ENCODE results near the gene ROPN1B. TPM values are rescaled to one million over a fixed set of nuclear protein-coding genes. Genes with fewer than 3 reads are reported as not detected.
A peak's percentile ranks its signal among the peaks of the same experiment; 100 is the strongest.
"Not testable (repeated sequence)": the region's sequence is repeated elsewhere in the genome, so short reads cannot be mapped to it uniquely, and the experiment has no call there.

The ROPN1B gene
- total and polyA plus RNA-seq, 2 donors = 0.21 TPM; not detected in 1

DNA sequence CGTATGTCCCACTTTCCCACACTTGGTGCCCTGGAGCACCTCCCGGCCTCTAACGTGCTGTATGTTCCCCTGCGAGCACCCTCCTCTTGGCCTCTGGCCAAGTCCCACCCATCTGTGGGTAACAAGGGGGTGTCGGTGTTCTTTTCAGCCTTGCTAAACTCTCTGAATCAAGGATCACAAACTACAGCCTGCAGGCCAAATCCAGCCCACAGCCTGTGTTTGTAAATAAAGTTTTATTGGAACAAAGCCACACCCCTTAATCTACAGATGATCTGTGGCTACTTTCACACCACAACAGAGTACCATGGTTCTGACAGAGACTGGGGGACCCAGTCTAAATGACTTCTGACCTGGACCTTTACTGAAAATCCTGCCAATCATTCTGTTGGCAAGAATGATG lies 39.2 kb upstream of the ROPN1B start:
- 68% methylated on average over 5 of the region's 5 CpGs for WGBS

DNA sequence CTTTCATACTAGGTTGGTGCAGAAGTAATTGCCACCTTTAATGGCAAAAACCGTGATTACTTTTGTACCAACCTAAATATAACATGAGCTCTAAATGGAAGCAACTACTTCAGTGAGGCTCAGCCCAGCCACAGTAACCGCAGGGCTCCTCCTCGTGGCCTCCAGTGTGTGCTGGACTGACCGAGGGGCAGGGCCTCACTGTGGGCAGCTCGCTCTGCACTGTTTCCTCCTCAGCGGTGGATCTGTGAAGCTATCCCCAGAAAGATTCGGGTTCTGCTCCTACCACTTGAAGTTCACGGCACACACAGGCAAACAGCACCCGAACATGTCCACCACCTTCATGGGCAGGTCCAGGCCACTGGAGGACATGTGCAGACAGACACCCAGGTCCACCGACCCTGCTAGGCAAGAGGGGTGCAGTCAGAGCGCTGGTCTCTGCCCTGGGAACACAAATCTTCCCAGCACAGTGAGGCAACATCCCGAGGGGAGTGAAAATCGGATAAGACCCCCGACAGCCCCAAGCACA lies 37.6 kb upstream of the ROPN1B start:
- H3K27ac ChIP-seq (ENCODE audit: low read depth in 1 of 2, low read length in 1 of 2); H3K27me3 ChIP-seq (ENCODE audit: control insufficient read depth in 2 of 2, insufficient read depth in 1 of 2, low read length in 1 of 2); H3K36me3 ChIP-seq (ENCODE audit: control insufficient read depth in 2 of 2, insufficient read depth in 2 of 2, low read length in 1 of 2); DNase-seq (ENCODE audit: low read depth in 6 of 9, low spot score in 9 of 9); H3K4me1 ChIP-seq (ENCODE audit: control insufficient read depth in 2 of 2, insufficient read depth in 2 of 2, low read length in 2 of 2); H3K9me3 ChIP-seq (ENCODE audit: control insufficient read depth in 2 of 2, insufficient read depth in 1 of 2, low read length in 1 of 2); H3K4me3 ChIP-seq (ENCODE audit: low read length in 2 of 2): not testable (repeated sequence)
- WGBS = 70% methylated on average over 11 of the region's 14 CpGs

More for the DNA sequence above, 39.2 kb upstream of the ROPN1B start:
- not testable (repeated sequence) for H3K27ac ChIP-seq (ENCODE audit: low read depth in 1 of 2, low read length in 1 of 2); H3K4me3 ChIP-seq (ENCODE audit: low read length in 2 of 2); H3K9me3 ChIP-seq (ENCODE audit: control insufficient read depth in 2 of 2, insufficient read depth in 1 of 2, low read length in 1 of 2); DNase-seq (ENCODE audit: low read depth in 6 of 9, low spot score in 9 of 9); H3K27me3 ChIP-seq (ENCODE audit: control insufficient read depth in 2 of 2, insufficient read depth in 1 of 2, low read length in 1 of 2); H3K4me1 ChIP-seq (ENCODE audit: control insufficient read depth in 2 of 2, insufficient read depth in 2 of 2, low read length in 2 of 2); H3K36me3 ChIP-seq (ENCODE audit: control insufficient read depth in 2 of 2, insufficient read depth in 2 of 2, low read length in 1 of 2)

DNA sequence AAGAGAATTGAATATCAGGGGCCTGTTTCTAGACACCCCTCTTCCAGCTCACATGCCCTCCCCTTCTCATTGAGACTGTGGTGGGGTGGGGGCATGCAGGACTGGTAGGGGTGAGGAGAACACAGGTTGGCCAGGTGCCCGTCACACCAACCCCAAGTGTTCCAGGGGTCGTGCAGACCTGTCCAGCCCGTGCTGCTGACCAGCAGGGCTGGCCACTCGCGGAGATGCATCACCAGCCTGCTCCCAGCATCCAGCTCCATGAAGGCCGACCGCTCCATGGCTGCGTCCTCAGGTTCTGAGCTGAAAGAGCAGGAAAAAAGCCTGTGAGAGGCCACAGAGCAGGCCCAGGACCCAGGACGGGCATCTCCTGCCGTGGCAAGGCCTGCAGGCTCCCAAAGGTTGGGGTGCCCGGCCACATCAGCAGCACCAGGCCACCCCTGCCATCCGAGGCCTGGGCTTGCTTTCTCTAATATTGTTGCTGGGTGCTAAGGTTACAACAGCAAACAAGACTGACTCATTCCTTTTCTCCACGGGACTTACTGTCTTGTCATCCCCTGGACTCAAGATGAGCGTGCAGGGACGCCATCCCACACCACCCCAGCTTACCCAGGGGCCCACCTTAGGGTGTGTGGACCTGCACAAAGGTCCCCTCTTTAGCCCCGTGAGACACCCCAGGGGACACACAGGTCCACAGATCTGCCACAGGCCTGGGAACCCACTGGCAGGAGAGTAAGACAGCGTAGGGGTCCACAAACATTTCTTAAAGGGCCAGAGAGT lies 35.4 kb upstream of the ROPN1B start:
- not testable (repeated sequence) for DNase-seq (ENCODE audit: low read depth in 6 of 9, low spot score in 9 of 9); H3K36me3 ChIP-seq (ENCODE audit: control insufficient read depth in 2 of 2, insufficient read depth in 2 of 2, low read length in 1 of 2); H3K27me3 ChIP-seq (ENCODE audit: control insufficient read depth in 2 of 2, insufficient read depth in 1 of 2, low read length in 1 of 2); H3K9me3 ChIP-seq (ENCODE audit: control insufficient read depth in 2 of 2, insufficient read depth in 1 of 2, low read length in 1 of 2); H3K4me1 ChIP-seq (ENCODE audit: control insufficient read depth in 2 of 2, insufficient read depth in 2 of 2, low read length in 2 of 2); H3K27ac ChIP-seq (ENCODE audit: low read depth in 1 of 2, low read length in 1 of 2); H3K4me3 ChIP-seq (ENCODE audit: low read length in 2 of 2)
- 95% methylated on average over 13 of the region's 17 CpGs for WGBS

DNA sequence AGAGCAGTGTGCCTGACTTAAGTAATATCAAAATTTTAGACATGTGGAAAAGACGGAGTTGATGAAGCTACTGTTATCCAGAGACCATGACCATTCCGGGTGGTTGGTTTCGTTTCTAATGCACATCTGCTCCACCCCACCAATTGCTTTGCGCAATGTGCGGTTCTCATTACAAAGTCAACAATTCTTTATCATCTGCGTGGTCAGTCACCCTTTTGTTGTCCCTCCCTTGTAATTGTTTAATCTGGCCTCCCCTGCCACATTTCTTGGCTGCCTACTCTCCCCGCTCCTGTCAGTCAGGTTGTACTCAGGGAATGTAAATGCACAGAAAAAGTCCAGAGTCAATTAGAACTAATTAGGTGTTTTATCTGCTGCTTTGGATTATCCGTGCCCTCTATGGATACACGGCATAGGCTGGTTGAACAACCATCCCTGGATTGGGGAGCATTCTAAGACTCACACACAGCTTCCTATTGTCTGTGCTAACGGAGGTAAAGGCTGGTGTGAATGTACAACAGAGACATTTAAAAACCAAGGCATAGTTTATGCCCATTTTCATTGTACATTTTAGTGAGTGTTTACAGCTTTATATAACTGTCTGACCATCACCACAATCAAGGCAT lies 33.6 kb upstream of the ROPN1B start:
- WGBS = 88% methylated on average over 10 of the region's 10 CpGs
- not testable (repeated sequence) for H3K27ac ChIP-seq (ENCODE audit: low read depth in 1 of 2, low read length in 1 of 2); H3K4me1 ChIP-seq (ENCODE audit: control insufficient read depth in 2 of 2, insufficient read depth in 2 of 2, low read length in 2 of 2); H3K36me3 ChIP-seq (ENCODE audit: control insufficient read depth in 2 of 2, insufficient read depth in 2 of 2, low read length in 1 of 2); H3K4me3 ChIP-seq (ENCODE audit: low read length in 2 of 2); DNase-seq (ENCODE audit: low read depth in 6 of 9, low spot score in 9 of 9); H3K27me3 ChIP-seq (ENCODE audit: control insufficient read depth in 2 of 2, insufficient read depth in 1 of 2, low read length in 1 of 2); H3K9me3 ChIP-seq (ENCODE audit: control insufficient read depth in 2 of 2, insufficient read depth in 1 of 2, low read length in 1 of 2)

DNA sequence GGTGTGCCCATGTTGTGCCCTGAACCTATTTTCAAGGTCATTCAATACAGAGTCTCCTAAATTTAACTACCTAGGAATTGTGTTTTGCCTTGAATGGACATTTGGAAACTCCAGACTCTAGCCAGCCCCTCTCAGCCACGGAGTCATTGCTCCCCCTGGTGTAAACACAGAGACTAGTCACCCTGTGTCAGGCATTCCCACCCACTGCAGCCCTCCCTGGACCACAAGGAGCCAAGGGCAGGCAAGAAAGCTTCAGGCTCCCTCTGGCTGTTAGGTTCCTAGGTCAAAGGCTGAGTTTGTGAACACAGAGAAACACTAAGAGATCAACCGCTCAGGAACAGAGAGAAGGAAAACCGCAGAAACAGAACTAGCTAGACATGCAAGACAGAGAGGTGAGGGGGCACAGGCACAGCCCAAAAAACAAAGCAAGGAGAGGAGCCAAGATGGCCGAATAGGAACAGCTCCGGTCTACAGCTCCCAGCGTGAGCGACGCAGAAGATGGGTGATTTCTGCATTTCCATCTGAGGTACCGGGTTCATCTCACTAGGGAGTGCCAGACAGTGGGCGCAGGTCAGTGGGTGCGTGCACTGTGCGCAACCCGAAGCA lies 32.7 kb upstream of the ROPN1B start:
- DNase-seq (ENCODE audit: low read depth in 6 of 9, low spot score in 9 of 9) = peak in 1 of 9 donors; percentile 9
- H3K4me1 ChIP-seq (ENCODE audit: control insufficient read depth in 2 of 2, insufficient read depth in 2 of 2, low read length in 2 of 2); H3K27me3 ChIP-seq (ENCODE audit: control insufficient read depth in 2 of 2, insufficient read depth in 1 of 2, low read length in 1 of 2); H3K4me3 ChIP-seq (ENCODE audit: low read length in 2 of 2); H3K36me3 ChIP-seq (ENCODE audit: control insufficient read depth in 2 of 2, insufficient read depth in 2 of 2, low read length in 1 of 2); H3K9me3 ChIP-seq (ENCODE audit: control insufficient read depth in 2 of 2, insufficient read depth in 1 of 2, low read length in 1 of 2); H3K27ac ChIP-seq (ENCODE audit: low read depth in 1 of 2, low read length in 1 of 2): not testable (repeated sequence)
- 90% methylated on average over 13 of the region's 13 CpGs for WGBS

DNA sequence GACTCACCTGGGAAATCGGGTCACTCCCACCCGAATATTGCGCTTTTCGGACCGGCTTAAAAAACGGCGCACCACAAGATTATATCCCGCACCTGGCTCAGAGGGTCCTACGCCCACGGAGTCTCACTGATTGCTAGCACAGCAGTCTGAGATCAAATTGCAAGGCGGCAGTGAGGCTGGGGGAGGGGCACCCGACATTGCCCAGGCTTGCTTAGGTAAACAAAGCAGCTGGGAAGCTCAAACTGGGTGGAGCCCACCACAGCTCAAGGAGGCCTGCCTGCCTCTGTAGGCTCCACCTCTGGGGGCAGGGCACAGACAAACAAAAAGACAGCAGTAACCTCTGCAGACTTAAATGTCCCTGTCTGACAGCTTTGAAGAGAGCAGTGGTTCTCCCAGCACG lies 32.1 kb upstream of the ROPN1B start:
- not testable (repeated sequence) for H3K27ac ChIP-seq (ENCODE audit: low read depth in 1 of 2, low read length in 1 of 2); H3K27me3 ChIP-seq (ENCODE audit: control insufficient read depth in 2 of 2, insufficient read depth in 1 of 2, low read length in 1 of 2); H3K36me3 ChIP-seq (ENCODE audit: control insufficient read depth in 2 of 2, insufficient read depth in 2 of 2, low read length in 1 of 2); H3K4me1 ChIP-seq (ENCODE audit: control insufficient read depth in 2 of 2, insufficient read depth in 2 of 2, low read length in 2 of 2); DNase-seq (ENCODE audit: low read depth in 6 of 9, low spot score in 9 of 9); H3K9me3 ChIP-seq (ENCODE audit: control insufficient read depth in 2 of 2, insufficient read depth in 1 of 2, low read length in 1 of 2); H3K4me3 ChIP-seq (ENCODE audit: low read length in 2 of 2)
- 84% methylated on average over 12 of the region's 13 CpGs for WGBS

DNA sequence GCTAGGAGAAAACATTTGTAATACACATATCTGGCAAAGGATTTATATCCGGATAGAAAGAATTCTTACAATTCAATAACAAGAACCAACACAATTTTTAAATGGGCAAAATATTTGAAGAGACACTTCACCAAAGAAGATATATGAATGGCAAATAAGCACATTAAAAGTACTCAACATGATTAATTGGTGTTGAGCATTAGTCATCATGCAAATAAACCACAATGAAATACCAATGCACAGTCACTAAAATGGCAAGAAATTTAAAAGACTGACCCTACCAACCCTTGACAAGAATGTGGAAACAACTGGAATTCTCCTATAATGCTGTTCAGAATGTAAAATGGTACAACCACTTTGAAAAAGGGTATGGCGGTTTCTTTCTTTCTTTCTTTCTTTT lies 21.2 kb upstream of the ROPN1B start:
- not testable (repeated sequence) for H3K36me3 ChIP-seq (ENCODE audit: control insufficient read depth in 2 of 2, insufficient read depth in 2 of 2, low read length in 1 of 2); H3K27ac ChIP-seq (ENCODE audit: low read depth in 1 of 2, low read length in 1 of 2); H3K4me3 ChIP-seq (ENCODE audit: low read length in 2 of 2); DNase-seq (ENCODE audit: low read depth in 6 of 9, low spot score in 9 of 9); H3K27me3 ChIP-seq (ENCODE audit: control insufficient read depth in 2 of 2, insufficient read depth in 1 of 2, low read length in 1 of 2); H3K4me1 ChIP-seq (ENCODE audit: control insufficient read depth in 2 of 2, insufficient read depth in 2 of 2, low read length in 2 of 2); H3K9me3 ChIP-seq (ENCODE audit: control insufficient read depth in 2 of 2, insufficient read depth in 1 of 2, low read length in 1 of 2)
- 95% methylated on average over 2 of the region's 2 CpGs for WGBS

DNA sequence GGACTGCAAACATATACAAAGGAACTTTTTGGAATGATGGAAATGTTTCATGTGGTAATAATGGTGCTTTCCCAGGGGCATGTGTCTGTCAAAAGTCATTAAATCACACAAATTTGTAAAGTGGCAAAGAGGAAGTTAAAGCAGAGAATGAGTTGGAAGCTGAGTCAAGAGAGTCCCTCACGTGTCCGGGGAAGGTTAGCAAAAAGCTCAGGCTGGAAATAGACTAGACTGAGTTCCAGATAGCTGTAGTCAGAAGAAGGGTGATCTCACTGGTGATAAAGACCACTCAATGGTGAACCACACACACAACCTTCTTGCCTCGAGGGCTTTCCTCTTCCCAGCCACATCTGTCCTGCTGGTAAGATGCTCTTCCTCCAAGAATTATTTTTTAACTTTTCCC lies 20.1 kb upstream of the ROPN1B start:
- not testable (repeated sequence) for H3K27ac ChIP-seq (ENCODE audit: low read depth in 1 of 2, low read length in 1 of 2); H3K36me3 ChIP-seq (ENCODE audit: control insufficient read depth in 2 of 2, insufficient read depth in 2 of 2, low read length in 1 of 2); H3K27me3 ChIP-seq (ENCODE audit: control insufficient read depth in 2 of 2, insufficient read depth in 1 of 2, low read length in 1 of 2); DNase-seq (ENCODE audit: low read depth in 6 of 9, low spot score in 9 of 9); H3K4me3 ChIP-seq (ENCODE audit: low read length in 2 of 2); H3K9me3 ChIP-seq (ENCODE audit: control insufficient read depth in 2 of 2, insufficient read depth in 1 of 2, low read length in 1 of 2); H3K4me1 ChIP-seq (ENCODE audit: control insufficient read depth in 2 of 2, insufficient read depth in 2 of 2, low read length in 2 of 2)
- WGBS = 7% methylated on average over 3 of the region's 3 CpGs

DNA sequence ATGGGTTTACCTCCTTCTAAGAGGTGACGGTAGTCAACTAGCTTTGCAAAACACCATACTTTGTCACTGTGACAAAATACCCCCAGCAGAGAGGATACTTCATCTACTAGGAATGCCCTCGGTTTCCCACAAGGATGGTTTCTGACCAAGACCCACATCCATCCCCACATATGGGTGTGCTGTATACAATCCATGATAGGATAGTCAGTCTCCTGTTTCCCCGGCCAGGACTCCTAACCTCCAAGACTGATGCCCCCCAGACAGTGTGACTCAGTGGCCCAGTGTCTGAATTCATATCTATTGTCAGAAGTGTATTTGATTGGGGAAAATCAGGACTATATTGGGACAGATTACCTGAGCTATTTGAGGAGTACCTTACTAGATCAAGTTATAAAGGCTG lies 17.8 kb upstream of the ROPN1B start:
- H3K27ac ChIP-seq (ENCODE audit: low read depth in 1 of 2, low read length in 1 of 2); DNase-seq (ENCODE audit: low read depth in 6 of 9, low spot score in 9 of 9); H3K4me1 ChIP-seq (ENCODE audit: control insufficient read depth in 2 of 2, insufficient read depth in 2 of 2, low read length in 2 of 2); H3K9me3 ChIP-seq (ENCODE audit: control insufficient read depth in 2 of 2, insufficient read depth in 1 of 2, low read length in 1 of 2); H3K4me3 ChIP-seq (ENCODE audit: low read length in 2 of 2); H3K36me3 ChIP-seq (ENCODE audit: control insufficient read depth in 2 of 2, insufficient read depth in 2 of 2, low read length in 1 of 2); H3K27me3 ChIP-seq (ENCODE audit: control insufficient read depth in 2 of 2, insufficient read depth in 1 of 2, low read length in 1 of 2): not testable (repeated sequence)
- WGBS = 98% methylated on average over 3 of the region's 3 CpGs

Measured in thymus (tissue), 11 donors.